ENCODE measurements around the gene COL13A1. TPM values are rescaled to one million over a fixed set of nuclear protein-coding genes. Genes with fewer than 3 reads are reported as not detected.

Gene COL13A1
- total and polyA plus RNA-seq, 11 donors: 1.0 to 4.0 (median 1.7) TPM

DNA sequence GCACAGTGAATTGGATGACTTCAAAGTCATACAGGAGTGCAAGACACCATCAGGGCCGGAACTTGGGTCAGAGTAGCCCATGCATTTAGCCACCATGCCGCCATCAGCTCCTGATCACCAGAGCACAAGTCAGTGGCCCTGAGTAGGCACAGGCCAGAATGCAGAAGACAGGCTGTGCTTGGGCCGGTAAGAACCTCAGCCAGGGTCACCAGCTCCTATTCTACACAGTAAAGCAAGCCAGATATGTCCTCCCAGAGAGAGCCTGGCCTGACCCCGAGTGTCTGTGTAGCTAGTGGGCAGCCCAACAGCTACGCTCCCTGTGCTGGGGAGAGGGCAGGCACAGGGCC, 44.5 kb upstream of the COL13A1 start:
- Histone ChIP-seq H3K27ac (no peak overlapping the region), H3K9me3 (no peaks in the 10 kb centered on the region), H3K27me3 (no peaks in the 10 kb centered on the region), H3K4me1 (peaks cover 0 to 14% (median 6%) of the 10 kb centered on the region in 12 donors), H3K36me3 (no peaks in the 10 kb centered on the region), H3K4me3 (no peak overlapping the region)
- peak in 1 of 4 donors; percentile 29 for ATAC-seq
- DNase-seq: no peak
- 72 to 89% (median 81%) methylated on average over 4 to 5 of the region's 5 CpGs for WGBS, 4 donors
- intact Hi-C loops (cut with DNase I): no loop called here
- TF ChIP-seq, protein P1, sequence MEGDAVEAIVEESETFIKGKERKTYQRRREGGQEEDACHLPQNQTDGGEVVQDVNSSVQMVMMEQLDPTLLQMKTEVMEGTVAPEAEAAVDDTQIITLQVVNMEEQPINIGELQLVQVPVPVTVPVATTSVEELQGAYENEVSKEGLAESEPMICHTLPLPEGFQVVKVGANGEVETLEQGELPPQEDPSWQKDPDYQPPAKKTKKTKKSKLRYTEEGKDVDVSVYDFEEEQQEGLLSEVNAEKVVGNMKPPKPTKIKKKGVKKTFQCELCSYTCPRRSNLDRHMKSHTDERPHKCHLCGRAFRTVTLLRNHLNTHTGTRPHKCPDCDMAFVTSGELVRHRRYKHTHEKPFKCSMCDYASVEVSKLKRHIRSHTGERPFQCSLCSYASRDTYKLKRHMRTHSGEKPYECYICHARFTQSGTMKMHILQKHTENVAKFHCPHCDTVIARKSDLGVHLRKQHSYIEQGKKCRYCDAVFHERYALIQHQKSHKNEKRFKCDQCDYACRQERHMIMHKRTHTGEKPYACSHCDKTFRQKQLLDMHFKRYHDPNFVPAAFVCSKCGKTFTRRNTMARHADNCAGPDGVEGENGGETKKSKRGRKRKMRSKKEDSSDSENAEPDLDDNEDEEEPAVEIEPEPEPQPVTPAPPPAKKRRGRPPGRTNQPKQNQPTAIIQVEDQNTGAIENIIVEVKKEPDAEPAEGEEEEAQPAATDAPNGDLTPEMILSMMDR (IDR thresholded peaks at IDR 0.05): no peak
- no peak for TF ChIP-seq POLR2A (IDR thresholded peaks at IDR 0.05)

DNA sequence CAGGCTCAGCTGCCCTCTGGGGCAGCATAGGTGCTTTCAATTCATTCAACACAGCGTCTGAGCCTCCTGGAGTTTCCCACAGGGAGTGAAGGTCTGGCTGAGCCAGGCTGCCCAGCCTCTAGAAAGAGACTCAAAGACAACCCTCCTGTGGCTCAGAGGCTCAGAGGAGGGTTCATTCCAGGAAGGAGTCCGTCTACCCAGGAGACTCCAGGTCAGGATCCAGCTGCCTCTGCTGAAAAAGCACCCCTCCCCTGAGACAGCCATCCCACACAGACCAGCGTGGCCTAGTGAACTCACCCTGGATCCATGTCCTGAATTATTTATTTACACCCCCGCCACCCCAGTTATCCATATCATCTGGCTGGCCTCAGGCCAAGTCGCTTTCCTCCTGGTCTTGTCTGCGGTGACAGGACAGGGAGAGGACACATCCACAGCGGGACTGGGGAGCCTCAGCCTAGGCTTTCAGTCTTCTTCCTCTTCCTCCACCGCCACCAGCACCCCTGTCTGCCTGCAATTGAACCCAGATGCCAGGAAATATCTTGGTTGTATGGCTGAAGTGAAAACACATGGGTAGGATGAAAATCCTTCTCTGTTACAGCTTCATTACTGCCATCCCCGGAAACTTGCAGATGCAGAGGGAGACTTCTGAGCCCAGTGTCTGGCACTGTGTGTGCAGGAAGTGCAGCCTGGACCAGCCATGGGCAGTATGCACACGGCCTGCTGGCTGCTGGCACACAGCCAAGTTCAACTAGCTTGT, 44.0 kb upstream of the COL13A1 start:
- WGBS, 4 donors: 40 to 54% (median 48%) methylated on average over 10 of the region's 10 CpGs
- no peak for TF ChIP-seq POLR2A (IDR thresholded peaks at IDR 0.05)
- TF ChIP-seq, protein P1 (IDR thresholded peaks at IDR 0.05): no peak
- Histone ChIP-seq H3K4me1 (peaks cover 0 to 14% (median 6%) of the 10 kb centered on the region in 12 donors), H3K4me3 (no peak overlapping the region), H3K27me3 (peaks cover 0 to 2% (median 0%) of the 10 kb centered on the region in 9 donors), H3K36me3 (no peaks in the 10 kb centered on the region), H3K9me3 (no peaks in the 10 kb centered on the region), H3K27ac (no peak overlapping the region)
- intact Hi-C loops (cut with DNase I): no loop called here
- DNase-seq: peak in 4 of 5 donors; percentile 36 to 71 (median 51)
- ATAC-seq: peak in 3 of 4 donors; percentile 74 to 84 (median 75)

DNA sequence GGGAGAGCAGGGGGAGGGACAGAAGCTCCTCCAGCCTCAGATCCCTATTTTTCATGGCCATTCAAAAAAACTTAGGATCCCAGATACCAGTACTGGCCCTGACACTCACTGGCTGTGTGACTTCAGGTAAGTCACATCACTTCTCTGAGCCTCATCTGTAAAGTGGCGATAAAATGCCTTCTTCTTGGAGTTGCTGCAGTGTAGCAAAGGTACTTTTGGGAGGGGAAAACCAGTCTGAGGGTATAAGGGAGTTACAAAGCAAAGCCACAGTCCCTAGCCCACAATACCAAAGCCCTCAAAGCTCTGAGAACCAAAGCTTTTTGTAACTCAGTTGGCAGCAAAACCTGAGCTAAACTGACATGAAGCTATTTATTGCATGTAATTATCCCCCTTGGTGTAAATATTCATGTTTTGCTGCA, 43.4 kb upstream of the COL13A1 start:
- ATAC-seq: no peak
- no peaks in the 10 kb centered on the region for H3K36me3 ChIP-seq
- H3K27ac ChIP-seq: no peak overlapping the region

DNA sequence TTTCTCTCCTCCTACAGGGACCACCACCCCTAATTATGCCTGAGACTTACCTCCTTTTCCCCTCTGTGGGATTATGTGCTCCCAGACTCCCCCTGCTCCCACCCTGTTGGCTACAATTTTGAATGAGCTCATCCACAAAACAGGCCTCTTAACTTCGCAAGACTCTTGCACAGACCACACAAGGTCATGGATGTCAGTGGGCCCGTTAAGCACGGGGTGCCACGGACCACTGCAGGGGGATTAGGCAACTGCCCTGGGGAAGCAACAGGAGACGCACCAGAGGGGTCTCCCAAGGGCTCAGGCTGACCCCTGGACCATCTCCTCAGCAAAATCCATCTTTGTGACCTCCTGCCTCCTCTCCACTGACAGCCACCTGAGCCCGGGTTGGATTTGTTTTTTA, 42.1 kb upstream of the COL13A1 start:
- Histone ChIP-seq H3K27ac (no peak overlapping the region), H3K36me3 (no peaks in the 10 kb centered on the region), H3K27me3 (peaks cover 0 to 6% (median 0%) of the 10 kb centered on the region in 9 donors), H3K4me1 (peaks cover 0 to 14% (median 6%) of the 10 kb centered on the region in 12 donors), H3K4me3 (no peak overlapping the region), H3K9me3 (no peaks in the 10 kb centered on the region)
- ATAC-seq (no peak), DNase-seq (no peak)
- intact Hi-C loops (cut with DNase I): no loop called here
- WGBS, 4 donors: 79 to 93% (median 89%) methylated on average over 6 of the region's 6 CpGs
- TF ChIP-seq, protein P1 (IDR thresholded peaks at IDR 0.05): no peak
- no peak for TF ChIP-seq POLR2A (IDR thresholded peaks at IDR 0.05)

More for the DNA sequence above, 43.4 kb upstream of the COL13A1 start:
- DNase-seq: no peak
- Histone ChIP-seq H3K9me3 (no peaks in the 10 kb centered on the region), H3K27me3 (peaks cover 0 to 4% (median 0%) of the 10 kb centered on the region in 9 donors), H3K4me1 (peaks cover 0 to 14% (median 6%) of the 10 kb centered on the region in 12 donors), H3K4me3 (no peak overlapping the region)
- WGBS, 4 donors: 86 to 98% (median 92%) methylated on average over 1 of the region's 1 CpG
- intact Hi-C loops (cut with DNase I): no loop called here
- TF ChIP-seq, protein P1 (IDR thresholded peaks at IDR 0.05): no peak
- TF ChIP-seq POLR2A (IDR thresholded peaks at IDR 0.05): no peak
